A549 (cell line): Measurements from ENCODE around the gene DDX27.

ENCODE experiments used
- BHLHE40 ChIP-seq: IDR thresholded peaks from 2 replicates; pipeline ENCODE4 v1.6.1; 2012; ENCODE audit warnings: low read depth, low read length, inconsistent platforms
- CEBPB ChIP-seq, 2 experiments: fragments of >200 bp in 1 of 2; sonication (Bioruptor Twin) in 1 of 2; formaldehyde crosslinking in 1 of 2; IDR thresholded peaks; 2 replicates each; pipeline ENCODE4 v1.6.1; 2012 to 2016
- CTCF ChIP-seq: fragments of >200 bp; sonication (Bioruptor Twin); formaldehyde crosslinking; IDR thresholded peaks from 3 replicates; pipeline ENCODE4 v1.5.1; 2016
- ESRRA ChIP-seq: fragments of 150-350 bp; IDR thresholded peaks from 2 replicates; pipeline ENCODE4 v1.6.1; 2014; ENCODE audit warnings: mild to moderate bottlenecking, low read length, borderline replicate concordance
- FOSL2 ChIP-seq, 2 experiments: fragments of 450-650 bp in 1 of 2; fragments of >200 bp in 1 of 2; sonication (Bioruptor Twin) in 1 of 2; formaldehyde crosslinking; IDR thresholded peaks; 2 replicates each; pipeline versions ENCODE4 v1.5.0 to v1.6.1; 2016 to 2020; ENCODE audit warnings: mild to moderate bottlenecking in 1 of 2, moderate library complexity in 1 of 2
- JUNB ChIP-seq: fragments of >200 bp; sonication (Bioruptor Twin); formaldehyde crosslinking; IDR thresholded peaks from 2 replicates; pipeline ENCODE4 v1.6.1; 2016
- KDM5A ChIP-seq: fragments of 200-600 bp; sonication (generic); IDR thresholded peaks from 2 replicates; pipeline ENCODE4 v1.6.1; 2016; ENCODE audit warnings: antibody characterized with exemption, mild to moderate bottlenecking
- MAFK ChIP-seq: fragments of 450-650 bp; IDR thresholded peaks from 2 replicates; pipeline ENCODE4 v1.6.1; 2014; ENCODE audit not compliant: partially characterized antibody
- POLR2A ChIP-seq: IDR thresholded peaks from 2 replicates; pipeline ENCODE4 v1.6.1; 2012; ENCODE audit warnings: mild to moderate bottlenecking, low read length
- SMC3 ChIP-seq: fragments of >200 bp; sonication (Bioruptor Twin); formaldehyde crosslinking; IDR thresholded peaks from 3 replicates; pipeline ENCODE4 v1.6.1; 2018; ENCODE audit warnings: inconsistent platforms
- TP53 ChIP-seq: fragments of 250-450 bp; sonication (Bioruptor Pico); IDR thresholded peaks from 2 replicates; pipeline ENCODE4 v1.5.0; 2021; ENCODE audit warnings: mild to moderate bottlenecking, moderate library complexity
- TF ChIP-seq, protein P1 (sequence below): IDR thresholded peaks from 2 replicates; pipeline ENCODE4 v1.6.1; 2012

DNA sequence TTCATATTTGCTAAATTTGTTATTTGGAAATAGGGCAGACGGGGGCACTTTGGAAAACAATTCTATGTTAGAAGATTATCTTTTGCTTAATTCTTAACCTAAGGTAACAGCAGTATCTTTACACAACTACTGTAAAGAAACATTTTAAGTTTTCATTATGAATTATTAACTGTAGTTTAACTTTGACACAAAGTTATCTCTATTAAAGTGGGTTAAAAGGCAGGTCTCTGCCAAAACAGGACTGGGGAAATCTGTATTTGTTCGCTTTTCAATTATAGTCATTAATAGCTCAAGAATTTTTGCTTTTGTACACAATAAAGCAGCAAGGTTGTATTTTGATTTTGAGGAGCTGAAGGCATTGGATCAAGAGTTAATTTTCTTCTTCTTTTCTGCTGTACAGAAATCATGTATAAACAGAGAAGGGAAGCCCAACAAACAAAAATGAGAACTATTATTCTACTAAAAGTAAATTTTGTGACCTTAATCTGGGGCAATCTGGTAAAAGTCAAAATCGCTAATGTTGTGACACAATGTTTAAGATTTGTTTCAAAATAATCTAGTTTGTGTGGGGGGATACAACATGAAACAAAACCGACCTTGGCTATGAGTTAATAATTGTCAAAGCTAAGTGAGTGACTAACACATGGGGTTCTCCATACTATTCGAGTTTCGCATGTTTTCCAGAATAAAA, 34.0 kb upstream of the DDX27 start:
- no peak for TF ChIP-seq ESRRA
- TF ChIP-seq BHLHE40 = no peak
- no peak for TF ChIP-seq TP53
- no peak for TF ChIP-seq FOSL2 (IDR thresholded peaks at IDR 0.05)
- TF ChIP-seq FOSL2 (CRISPR knock-in tag; IDR thresholded peaks at IDR 0.05) = no peak
- TF ChIP-seq JUNB = no peak
- no peak for TF ChIP-seq CEBPB (IDR thresholded peaks at IDR 0.05)
- TF ChIP-seq SMC3 = no peak
- TF ChIP-seq POLR2A = no peak
- no peak for TF ChIP-seq CTCF
- no peak for TF ChIP-seq KDM5A
- no peak for TF ChIP-seq MAFK
- TF ChIP-seq, protein P1, sequence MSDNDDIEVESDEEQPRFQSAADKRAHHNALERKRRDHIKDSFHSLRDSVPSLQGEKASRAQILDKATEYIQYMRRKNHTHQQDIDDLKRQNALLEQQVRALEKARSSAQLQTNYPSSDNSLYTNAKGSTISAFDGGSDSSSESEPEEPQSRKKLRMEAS = no peak
